Glutamatergic neuron (in vitro differentiated cells): ENCODE measurements around the gene WWOX. TPM values are rescaled to one million over a fixed set of nuclear protein-coding genes. Genes with fewer than 3 reads are reported as not detected.

ENCODE experiments used
- DNase-seq: peaks from one replicate; pipeline ENCODE4 v3.0.0; 2022
- H3K27ac Mint-ChIP-seq: one replicate; pipeline ENCODE4 v1.8.0; 2020; ENCODE audit warnings: mild to moderate bottlenecking, mixed read lengths, inconsistent platforms; ENCODE audit not compliant: unreplicated experiment
- H3K27me3 Mint-ChIP-seq: one replicate; pipeline ENCODE4 v1.8.0; 2020; ENCODE audit warnings: mild to moderate bottlenecking, moderate library complexity, mixed read lengths, inconsistent platforms; ENCODE audit not compliant: unreplicated experiment
- H3K36me3 Mint-ChIP-seq: one replicate; pipeline ENCODE4 v1.8.0; 2020; ENCODE audit warnings: mild to moderate bottlenecking, mixed read lengths, inconsistent platforms; ENCODE audit not compliant: unreplicated experiment
- H3K4me1 Mint-ChIP-seq: one replicate; pipeline ENCODE4 v1.8.0; 2020; ENCODE audit warnings: mild to moderate bottlenecking, low read depth, mixed read lengths, inconsistent platforms; ENCODE audit not compliant: unreplicated experiment
- H3K4me3 Mint-ChIP-seq: one replicate; pipeline ENCODE4 v1.8.0; 2020; ENCODE audit warnings: mild to moderate bottlenecking, mixed read lengths, inconsistent platforms; ENCODE audit not compliant: unreplicated experiment
- H3K9me3 Mint-ChIP-seq: one replicate; pipeline ENCODE4 v1.8.0; 2020; ENCODE audit warnings: mild to moderate bottlenecking, moderate library complexity, mixed read lengths, inconsistent platforms; ENCODE audit not compliant: unreplicated experiment
- CTCF ChIP-seq: fragments of 200-600 bp; sonication (generic); IDR thresholded peaks from one replicate; pipeline ENCODE4 v1.5.0; 2021; ENCODE audit not compliant: partially characterized antibody, unreplicated experiment
- total RNA-seq: library from RNA; stranded (reverse); fragmentation: NEBNext Ultra II Directional; extraction: Animal tissue kit (Norgen Biotek cat#: 25700); gene quantifications from one replicate; pipeline ENCODE4 v1.2.1, GENCODE V29; 2021; ENCODE audit not compliant: unreplicated experiment

The WWOX gene
- total RNA-seq, 1 donor from 2014 or later, result 10.3 TPM

DNA sequence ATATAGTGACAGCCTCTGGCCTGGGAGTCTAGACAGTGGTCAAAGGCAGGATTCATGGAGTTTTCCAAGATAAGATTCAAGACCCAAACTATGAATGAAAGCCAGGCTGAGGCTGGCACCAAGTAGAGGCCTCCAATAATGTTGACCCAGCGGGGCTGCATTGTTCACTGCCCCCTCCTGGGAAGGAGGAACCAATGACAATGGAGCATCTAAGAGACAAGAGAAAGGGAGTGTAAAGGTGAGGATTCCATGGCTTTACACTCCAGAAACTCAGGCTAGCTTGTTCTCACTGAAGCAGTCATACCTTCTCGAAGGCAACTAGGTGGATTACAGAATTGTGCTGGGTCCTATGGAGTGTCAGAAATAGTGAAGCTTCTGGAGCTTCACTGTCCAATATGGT lies 380.3 kb downstream of the WWOX start:
- DNase-seq, result no peak
- TF ChIP-seq CTCF, result no peak
- peaks cover 30% of the 10 kb centered on the region for H3K4me1 Mint-ChIP-seq
- no peak overlapping the region for H3K4me3 Mint-ChIP-seq
- H3K27ac Mint-ChIP-seq, result no peak overlapping the region
- H3K27me3 Mint-ChIP-seq, result peaks cover 2% of the 10 kb centered on the region
- no peaks in the 10 kb centered on the region for H3K9me3 Mint-ChIP-seq
- H3K36me3 Mint-ChIP-seq, result no peaks in the 10 kb centered on the region

GRCh38 chr16:78480588-78480987 lies 381.1 kb downstream of the WWOX start:
- Mint-ChIP-seq H3K4me1 (peaks cover 36% of the 10 kb centered on the region), H3K27me3 (peaks cover 2% of the 10 kb centered on the region), H3K4me3 (no peak overlapping the region), H3K27ac (no peak overlapping the region), H3K9me3 (no peaks in the 10 kb centered on the region), H3K36me3 (no peaks in the 10 kb centered on the region)
- no peak for DNase-seq
- TF ChIP-seq CTCF, result no peak

- Mint-ChIP-seq H3K36me3 (no peaks in the 10 kb centered on the region), H3K4me1 (peaks cover 52% of the 10 kb centered on the region), H3K9me3 (peaks cover 3% of the 10 kb centered on the region), H3K4me3 (no peak overlapping the region), H3K27me3 (peaks cover 2% of the 10 kb centered on the region), H3K27ac (no peak overlapping the region)
- no peak for DNase-seq
- no peak for TF ChIP-seq CTCF
Observed at GRCh38 chr16:78483124-78483992, 383.9 kb downstream of the WWOX start.

GRCh38 chr16:78484509-78485058 lies 385.1 kb downstream of the WWOX start:
- DNase-seq, result no peak
- Mint-ChIP-seq H3K27ac (no peak overlapping the region), H3K27me3 (peaks cover 4% of the 10 kb centered on the region), H3K4me3 (no peak overlapping the region), H3K4me1 (peaks cover 61% of the 10 kb centered on the region), H3K36me3 (no peaks in the 10 kb centered on the region), H3K9me3 (peaks cover 7% of the 10 kb centered on the region)
- TF ChIP-seq CTCF, result no peak
